Keratinocyte (primary cell): ENCODE results near the gene PEX1. TPM values are rescaled to one million over a fixed set of nuclear protein-coding genes. Genes with fewer than 3 reads are reported as not detected.

Source experiments
- DNase-seq: peaks from one replicate; pipeline ENCODE4 v3.0.0-alpha.2; 2011; ENCODE audit warnings: low read depth, missing footprints, low spot score
- FAIRE-seq: peaks from 2 replicates; lab custom pipeline; 2011; peaks lifted over from hg19 to GRCh38; lab: Jason Lieb, UNC
- H2AFZ ChIP-seq: 2 replicates; pipeline ENCODE4 v1.6.0; 2012; ENCODE audit warnings: low read length, control low read depth, inconsistent platforms; ENCODE audit not compliant: control insufficient read depth
- H3K27ac ChIP-seq: 2 replicates; pipeline ENCODE4 v1.5.1; 2011; ENCODE audit warnings: low read length; ENCODE audit not compliant: control insufficient read depth, insufficient read depth
- H3K27me3 ChIP-seq: 3 replicates; pipeline ENCODE4 v1.6.0; 2011; ENCODE audit warnings: low read length; ENCODE audit not compliant: control insufficient read depth, insufficient read depth; ENCODE audit errors: extremely low read depth
- H3K36me3 ChIP-seq, 2 experiments: 2 replicates in 1 of 2; 3 replicates in 1 of 2; pipeline ENCODE4 v1.5.1; 2011; ENCODE audit warnings: low read length in 2 of 2, mild to moderate bottlenecking in 1 of 2; ENCODE audit not compliant: control insufficient read depth in 2 of 2, insufficient read depth in 2 of 2; ENCODE audit errors: extremely low read depth in 1 of 2
- H3K4me1 ChIP-seq: 3 replicates; pipeline ENCODE4 v1.5.1; 2011; ENCODE audit warnings: low read length; ENCODE audit not compliant: control insufficient read depth, insufficient read depth; ENCODE audit errors: extremely low read depth
- H3K4me2 ChIP-seq: 3 replicates; pipeline ENCODE4 v1.6.0; 2011; ENCODE audit warnings: low read depth, low read length; ENCODE audit not compliant: control insufficient read depth, insufficient read depth; ENCODE audit errors: extremely low read depth
- H3K4me3 ChIP-seq, 3 experiments: fragments of 200-600 bp in 1 of 3; sonication (generic) in 1 of 3; 2 replicates in 2 of 3; 3 replicates in 1 of 3; pipeline ENCODE4 v1.5.1; 2011 to 2016; ENCODE audit warnings: low read length in 3 of 3, mild to moderate bottlenecking in 3 of 3, control low read depth in 2 of 3, inconsistent platforms in 1 of 3, low read depth in 1 of 3, mixed read lengths in 1 of 3, mixed run types in 1 of 3, moderate library complexity in 1 of 3; ENCODE audit not compliant: control insufficient read depth in 2 of 3, insufficient read depth in 2 of 3; ENCODE audit errors: extremely low read depth in 1 of 3
- H3K79me2 ChIP-seq: 2 replicates; pipeline ENCODE4 v1.6.0; 2012; ENCODE audit warnings: low read length; ENCODE audit not compliant: control insufficient read depth, insufficient read depth
- H3K9ac ChIP-seq: 3 replicates; pipeline ENCODE4 v1.6.0; 2011; ENCODE audit warnings: low read length; ENCODE audit not compliant: control insufficient read depth, insufficient read depth; ENCODE audit errors: extremely low read depth
- H3K9me1 ChIP-seq: 3 replicates; pipeline ENCODE4 v1.6.0; 2011; ENCODE audit warnings: low read length; ENCODE audit not compliant: control insufficient read depth, insufficient read depth; ENCODE audit errors: extremely low read depth
- H3K9me3 ChIP-seq: 2 replicates; pipeline ENCODE4 v1.5.1; 2012; ENCODE audit warnings: low read depth, low read length; ENCODE audit not compliant: control insufficient read depth
- H4K20me1 ChIP-seq: 3 replicates; pipeline ENCODE4 v1.6.0; 2011; ENCODE audit warnings: low read length; ENCODE audit not compliant: control insufficient read depth, insufficient read depth; ENCODE audit errors: extremely low read depth
- EZH2 ChIP-seq: IDR thresholded peaks from one replicate; pipeline ENCODE4 v1.6.1; 2012; ENCODE audit warnings: inconsistent platforms, mild to moderate bottlenecking, low read length, moderate library complexity
- dilution Hi-C: fragments of 300-500 bp; cut with MboI; formaldehyde crosslinking; loops from one replicate; pipeline ENCODE4 v1.7.0; 2020; ENCODE audit warnings: low sequenced_read_pairs; ENCODE audit not compliant: extremely low pct_ligation_motif_present
- polyA plus RNA-seq, 5 experiments: library from polyadenylated mRNA; depleted of rRNA in 3 of 5; stranded (reverse) in 3 of 5; stranded (forward) in 1 of 5; unstranded in 1 of 5; fragments of >200 nt; gene quantifications; 1 replicate in 1 of 5; 2 replicates in 3 of 5; 3 replicates in 1 of 5; pipeline versions ENCODE4 v1.2.1 to v1.2.3, GENCODE V29; 2011 to 2012; ENCODE audit warnings: missing spikeins in 2 of 5, low read depth in 1 of 5, low replicate concordance in 1 of 5
- TF ChIP-seq, protein P1 (sequence below), 3 experiments: IDR thresholded peaks in 1 of 3; conservative IDR thresholded peaks in 1 of 3; optimal IDR thresholded peaks in 1 of 3; 2 replicates in 2 of 3; 3 replicates in 1 of 3; pipeline versions ENCODE3 to v1.5.1; 2011; ENCODE audit warnings: low read length in 3 of 3, mild to moderate bottlenecking in 3 of 3, moderate library complexity in 2 of 3, control low read depth in 1 of 3, inconsistent platforms in 1 of 3; ENCODE audit not compliant: insufficient read depth in 2 of 3; ENCODE audit errors: extremely low read depth in 1 of 3

Gene PEX1
- polyA plus RNA-seq, 1 donor (not counting 4 experiments of a cell fraction or from before 2014, with no cell fraction given), result 17.4 TPM

DNA sequence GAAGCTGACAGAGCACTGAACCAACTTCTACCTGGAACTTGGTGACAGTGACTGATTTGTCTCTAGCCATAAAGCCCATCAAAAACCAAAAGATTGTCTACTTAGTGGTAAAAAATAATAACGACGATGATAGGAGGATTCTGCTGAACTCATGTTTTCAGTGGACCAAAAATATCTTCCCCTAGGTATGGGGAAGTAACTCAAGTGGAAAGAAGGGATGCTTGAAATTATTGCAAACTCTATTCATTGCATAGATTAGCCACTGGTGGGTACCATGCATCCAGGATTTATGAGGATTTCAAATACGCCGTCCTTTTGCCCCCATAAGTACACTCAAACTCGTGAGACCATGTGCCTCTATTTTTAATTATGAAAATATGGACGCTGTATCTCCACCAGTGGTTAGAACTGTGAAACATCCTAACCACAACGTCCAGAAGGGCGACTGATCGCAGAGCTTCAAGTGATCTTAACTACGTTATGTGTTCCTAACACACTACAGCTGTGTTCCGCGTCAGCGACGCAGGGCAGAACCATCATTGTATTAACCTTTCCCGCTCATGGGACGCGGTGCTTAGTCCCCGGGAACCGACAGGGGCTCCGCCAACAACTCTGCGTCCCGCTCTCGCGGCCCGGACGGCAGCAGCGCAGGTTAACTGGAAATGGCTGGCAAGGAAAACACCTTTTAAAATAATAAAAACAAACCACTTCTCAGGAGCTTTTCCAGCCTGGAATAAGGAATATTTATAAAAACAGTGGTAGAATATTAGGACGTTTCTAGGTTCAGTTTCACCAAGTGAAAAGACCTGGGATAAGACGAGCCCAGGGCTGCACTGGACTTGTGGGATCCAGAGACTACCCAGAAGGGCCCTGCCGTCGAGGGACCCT lies 776 bp downstream of the PEX1 start:
- Histone ChIP-seq H3K79me2 (peaks cover 31% of the 10 kb centered on the region), H3K36me3 (peaks cover 1 to 2% of the 10 kb centered on the region in 2 experiments), H3K4me3 (peak overlapping the region; percentile 85 to 98 (median 92)), H3K9ac (peak overlapping the region; percentile 87), H3K27ac (peak overlapping the region; percentile 78), H3K27me3 (no peaks in the 10 kb centered on the region), H3K9me3 (no peaks in the 10 kb centered on the region), H2AFZ (peak overlapping the region; percentile 99), H3K4me2 (peak overlapping the region; percentile 92), H4K20me1 (no peaks in the 10 kb centered on the region), H3K9me1 (no peaks in the 10 kb centered on the region), H3K4me1 (peaks cover 11% of the 10 kb centered on the region)
- FAIRE-seq, result no peak
- no peak for DNase-seq
- no peak for TF ChIP-seq EZH2
- TF ChIP-seq, protein P1, sequence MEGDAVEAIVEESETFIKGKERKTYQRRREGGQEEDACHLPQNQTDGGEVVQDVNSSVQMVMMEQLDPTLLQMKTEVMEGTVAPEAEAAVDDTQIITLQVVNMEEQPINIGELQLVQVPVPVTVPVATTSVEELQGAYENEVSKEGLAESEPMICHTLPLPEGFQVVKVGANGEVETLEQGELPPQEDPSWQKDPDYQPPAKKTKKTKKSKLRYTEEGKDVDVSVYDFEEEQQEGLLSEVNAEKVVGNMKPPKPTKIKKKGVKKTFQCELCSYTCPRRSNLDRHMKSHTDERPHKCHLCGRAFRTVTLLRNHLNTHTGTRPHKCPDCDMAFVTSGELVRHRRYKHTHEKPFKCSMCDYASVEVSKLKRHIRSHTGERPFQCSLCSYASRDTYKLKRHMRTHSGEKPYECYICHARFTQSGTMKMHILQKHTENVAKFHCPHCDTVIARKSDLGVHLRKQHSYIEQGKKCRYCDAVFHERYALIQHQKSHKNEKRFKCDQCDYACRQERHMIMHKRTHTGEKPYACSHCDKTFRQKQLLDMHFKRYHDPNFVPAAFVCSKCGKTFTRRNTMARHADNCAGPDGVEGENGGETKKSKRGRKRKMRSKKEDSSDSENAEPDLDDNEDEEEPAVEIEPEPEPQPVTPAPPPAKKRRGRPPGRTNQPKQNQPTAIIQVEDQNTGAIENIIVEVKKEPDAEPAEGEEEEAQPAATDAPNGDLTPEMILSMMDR (optimal IDR thresholded peaks at IDR 0.05 in 1 of 3, IDR thresholded peaks at IDR 0.05 in 1 of 3, conservative IDR thresholded peaks at IDR 0.05 in 1 of 3; ENCODE audit: extremely low read depth in 1 of 3, insufficient read depth in 2 of 3, low read length in 3 of 3), result peak in 1 of 3 experiments; percentile 14
- dilution Hi-C loops, result no loop called here

DNA sequence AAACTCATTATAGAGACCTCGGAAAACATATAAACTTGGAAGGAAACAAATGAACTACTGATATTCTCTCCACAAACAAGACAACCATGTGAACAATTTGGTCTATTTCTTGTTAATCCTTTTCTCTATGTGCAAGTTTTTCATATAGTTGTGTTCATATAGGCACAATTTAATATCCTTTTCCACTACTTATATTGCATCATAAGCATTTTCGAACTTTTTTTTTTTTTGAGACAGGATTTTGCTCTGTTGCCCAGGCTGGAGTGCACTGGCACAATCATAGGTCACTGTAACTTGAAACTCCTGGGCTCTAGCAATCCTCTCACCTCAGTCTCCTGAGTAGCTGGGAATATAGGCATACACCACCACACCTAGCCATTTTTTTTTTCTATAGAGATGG lies 5.2 kb downstream of the PEX1 start:
- TF ChIP-seq, protein P1 (optimal IDR thresholded peaks at IDR 0.05 in 1 of 3, IDR thresholded peaks at IDR 0.05 in 1 of 3, conservative IDR thresholded peaks at IDR 0.05 in 1 of 3; ENCODE audit: extremely low read depth in 1 of 3, insufficient read depth in 2 of 3, low read length in 3 of 3), result no peak
- no peak for TF ChIP-seq EZH2
- Histone ChIP-seq H3K27ac (no peak overlapping the region), H3K9me1 (no peaks in the 10 kb centered on the region), H3K36me3 (peaks cover 0 to 1% of the 10 kb centered on the region in 2 experiments), H4K20me1 (no peaks in the 10 kb centered on the region), H3K9me3 (no peaks in the 10 kb centered on the region), H3K4me1 (peaks cover 11% of the 10 kb centered on the region), H3K4me3 (no peak overlapping the region), H2AFZ (no peak overlapping the region), H3K27me3 (no peaks in the 10 kb centered on the region), H3K9ac (no peak overlapping the region), H3K79me2 (peaks cover 18% of the 10 kb centered on the region), H3K4me2 (no peak overlapping the region)
- FAIRE-seq (no peak), DNase-seq (no peak)
- dilution Hi-C loops, result no loop called here
